ENCODE data around the gene GTPBP1. TPM values are rescaled to one million over a fixed set of nuclear protein-coding genes. Genes with fewer than 3 reads are reported as not detected.

The GTPBP1 gene
- total RNA-seq, 4 donors from 2014 or later: 46.0 to 72.0 (median 56.6) TPM

DNA sequence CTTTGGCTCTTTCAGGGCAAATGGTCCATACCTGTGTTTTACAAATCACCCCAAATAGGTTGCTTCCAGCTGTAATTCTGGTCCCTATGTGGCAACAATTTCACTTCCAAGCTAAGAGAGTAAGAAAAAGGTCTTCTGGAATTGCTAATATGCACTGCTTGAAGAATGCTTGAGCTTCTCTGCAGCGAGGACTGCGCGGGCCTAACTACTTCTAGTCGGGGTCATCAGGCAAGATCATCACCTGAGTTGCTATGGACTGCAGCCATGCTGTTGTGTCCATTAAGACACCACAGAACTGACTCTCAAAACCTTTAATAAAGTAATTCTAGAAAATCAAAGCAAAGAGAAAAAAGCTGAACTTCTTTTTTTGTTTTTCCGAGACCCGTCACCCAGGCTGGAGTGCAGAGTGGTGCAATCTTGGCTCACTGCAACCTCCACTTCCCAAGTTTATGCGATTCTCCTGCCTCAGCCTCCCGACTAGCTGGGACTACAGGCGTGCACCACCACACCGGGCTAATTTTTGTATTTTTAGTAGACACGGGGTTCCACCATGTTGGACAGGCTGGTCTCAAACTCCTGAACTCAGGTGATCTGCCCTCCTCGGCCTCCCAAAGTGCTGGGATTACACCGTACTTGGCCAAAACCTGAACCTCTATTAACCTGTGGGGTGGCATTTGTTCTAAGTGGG lies 7.2 kb upstream of the GTPBP1 start:
- peaks cover 0 to 24% (median 0%) of the 10 kb centered on the region in 3 donors for H3K36me3 ChIP-seq
- H3K27me3 ChIP-seq: no peaks in the 10 kb centered on the region
- no peaks in the 10 kb centered on the region for H3K9me3 ChIP-seq
- no peak for DNase-seq (ENCODE audit: low spot score in 2 of 2)
- TF ChIP-seq EP300 (IDR thresholded peaks at IDR 0.05) (no peak), POLR2A (IDR thresholded peaks at IDR 0.05) (no peak)
- TF ChIP-seq, protein P1, sequence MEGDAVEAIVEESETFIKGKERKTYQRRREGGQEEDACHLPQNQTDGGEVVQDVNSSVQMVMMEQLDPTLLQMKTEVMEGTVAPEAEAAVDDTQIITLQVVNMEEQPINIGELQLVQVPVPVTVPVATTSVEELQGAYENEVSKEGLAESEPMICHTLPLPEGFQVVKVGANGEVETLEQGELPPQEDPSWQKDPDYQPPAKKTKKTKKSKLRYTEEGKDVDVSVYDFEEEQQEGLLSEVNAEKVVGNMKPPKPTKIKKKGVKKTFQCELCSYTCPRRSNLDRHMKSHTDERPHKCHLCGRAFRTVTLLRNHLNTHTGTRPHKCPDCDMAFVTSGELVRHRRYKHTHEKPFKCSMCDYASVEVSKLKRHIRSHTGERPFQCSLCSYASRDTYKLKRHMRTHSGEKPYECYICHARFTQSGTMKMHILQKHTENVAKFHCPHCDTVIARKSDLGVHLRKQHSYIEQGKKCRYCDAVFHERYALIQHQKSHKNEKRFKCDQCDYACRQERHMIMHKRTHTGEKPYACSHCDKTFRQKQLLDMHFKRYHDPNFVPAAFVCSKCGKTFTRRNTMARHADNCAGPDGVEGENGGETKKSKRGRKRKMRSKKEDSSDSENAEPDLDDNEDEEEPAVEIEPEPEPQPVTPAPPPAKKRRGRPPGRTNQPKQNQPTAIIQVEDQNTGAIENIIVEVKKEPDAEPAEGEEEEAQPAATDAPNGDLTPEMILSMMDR (IDR thresholded peaks at IDR 0.05): no peak
- H3K27ac ChIP-seq: peak overlapping the region; percentile 9 to 99 (median 94)
- 89 to 91% methylated on average over 13 of the region's 13 CpGs for WGBS, 2 donors
- H3K4me3 ChIP-seq: peak overlapping the region in 2 of 4 donors; percentile 58 to 92
- H3K4me1 ChIP-seq: peaks cover 0 to 65% (median 39%) of the 10 kb centered on the region in 4 donors

GRCh38 chr22:38699143-38699542 lies 6.6 kb upstream of the GTPBP1 start:
- no peak for DNase-seq (ENCODE audit: low spot score in 2 of 2)
- Histone ChIP-seq H3K36me3 (peaks cover 0 to 23% (median 0%) of the 10 kb centered on the region in 3 donors), H3K27ac (peak overlapping the region; percentile 90 to 99 (median 99)), H3K27me3 (no peaks in the 10 kb centered on the region), H3K4me3 (peak overlapping the region; percentile 58 to 94 (median 88)), H3K4me1 (peaks cover 0 to 60% (median 39%) of the 10 kb centered on the region in 4 donors), H3K9me3 (no peaks in the 10 kb centered on the region)
- 42 to 44% methylated on average over 5 of the region's 5 CpGs for WGBS, 2 donors
- no peak for TF ChIP-seq EP300 (IDR thresholded peaks at IDR 0.05)
- TF ChIP-seq, protein P1 (IDR thresholded peaks at IDR 0.05): no peak
- TF ChIP-seq POLR2A (IDR thresholded peaks at IDR 0.05): no peak

GRCh38 chr22:38699784-38700183 lies 6.0 kb upstream of the GTPBP1 start:
- Histone ChIP-seq H3K9me3 (no peaks in the 10 kb centered on the region), H3K27me3 (no peaks in the 10 kb centered on the region), H3K4me1 (peaks cover 0 to 62% (median 43%) of the 10 kb centered on the region in 4 donors), H3K4me3 (peak overlapping the region; percentile 58 to 94 (median 88)), H3K36me3 (peaks cover 0 to 16% (median 0%) of the 10 kb centered on the region in 3 donors), H3K27ac (peak overlapping the region; percentile 90 to 99 (median 99))
- TF ChIP-seq, protein P1 (IDR thresholded peaks at IDR 0.05): no peak
- TF ChIP-seq POLR2A (IDR thresholded peaks at IDR 0.05): peak in 1 of 2 donors; percentile 11
- 3 to 12% methylated on average over 6 of the region's 6 CpGs for WGBS, 2 donors
- DNase-seq (ENCODE audit: low spot score in 2 of 2): no peak

DNA sequence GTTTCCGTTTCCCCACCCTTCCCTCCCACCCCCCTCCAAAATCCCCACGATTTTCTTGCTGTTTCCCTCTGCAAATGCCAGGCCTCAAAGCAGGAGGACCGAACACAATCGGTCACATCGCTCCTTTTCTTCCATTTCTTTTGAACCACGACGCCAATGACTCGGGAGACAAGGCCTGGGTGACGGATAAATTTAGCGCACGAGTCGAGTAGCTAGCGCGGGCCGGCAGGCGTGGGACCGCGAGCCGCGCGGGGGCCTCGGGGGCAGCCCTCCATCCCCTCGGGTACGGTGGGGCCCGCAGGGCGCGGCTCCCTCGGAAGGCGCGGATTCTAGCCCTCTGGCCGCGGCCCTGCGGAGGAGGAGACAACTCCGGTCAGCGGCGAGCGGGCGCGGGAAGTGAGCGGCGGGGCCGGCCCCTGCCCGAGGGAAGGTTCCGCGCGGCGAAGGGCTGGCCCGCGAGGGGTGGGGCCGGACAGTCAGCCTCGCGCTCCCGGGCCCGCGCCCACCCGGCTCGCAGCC lies 5.4 kb upstream of the GTPBP1 start:
- H3K27me3 ChIP-seq: no peaks in the 10 kb centered on the region
- peak overlapping the region; percentile 58 to 94 (median 88) for H3K4me3 ChIP-seq
- H3K36me3 ChIP-seq: peaks cover 0 to 14% (median 0%) of the 10 kb centered on the region in 3 donors
- WGBS, 2 donors: 0% methylated on average over 18 to 27 of the region's 57 CpGs
- TF ChIP-seq POLR2A (IDR thresholded peaks at IDR 0.05): no peak
- TF ChIP-seq, protein P1 (IDR thresholded peaks at IDR 0.05): no peak
- TF ChIP-seq EP300 (IDR thresholded peaks at IDR 0.05): no peak
- peak overlapping the region; percentile 90 to 99 (median 99) for H3K27ac ChIP-seq
- no peaks in the 10 kb centered on the region for H3K9me3 ChIP-seq
- peaks cover 0 to 63% (median 46%) of the 10 kb centered on the region in 4 donors for H3K4me1 ChIP-seq
- DNase-seq (ENCODE audit: low spot score in 2 of 2): peak in 1 of 2 donors; percentile 41
